Measurements from ENCODE around the gene HLA-DOB.

DNA sequence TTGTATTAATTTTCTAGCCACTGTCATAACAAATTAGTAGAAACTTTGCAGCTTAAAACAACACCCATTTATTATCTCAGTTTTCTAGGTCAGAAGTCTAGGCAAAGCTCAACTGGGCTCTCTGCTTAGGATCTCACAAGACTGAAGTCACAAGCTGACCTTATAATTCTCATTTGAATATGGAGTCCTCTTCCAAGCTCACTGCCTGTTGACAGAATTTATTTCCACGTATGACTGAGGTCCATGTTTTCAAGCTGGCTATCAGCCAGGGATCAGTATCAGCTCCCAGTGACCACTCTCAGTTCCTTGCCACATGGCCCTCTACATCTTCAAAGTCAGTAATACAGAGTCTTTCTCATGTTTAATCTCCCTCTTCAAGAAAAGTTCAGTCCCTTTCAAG lies 41.7 kb downstream of the HLA-DOB start:
- TF ChIP-seq, protein P1, sequence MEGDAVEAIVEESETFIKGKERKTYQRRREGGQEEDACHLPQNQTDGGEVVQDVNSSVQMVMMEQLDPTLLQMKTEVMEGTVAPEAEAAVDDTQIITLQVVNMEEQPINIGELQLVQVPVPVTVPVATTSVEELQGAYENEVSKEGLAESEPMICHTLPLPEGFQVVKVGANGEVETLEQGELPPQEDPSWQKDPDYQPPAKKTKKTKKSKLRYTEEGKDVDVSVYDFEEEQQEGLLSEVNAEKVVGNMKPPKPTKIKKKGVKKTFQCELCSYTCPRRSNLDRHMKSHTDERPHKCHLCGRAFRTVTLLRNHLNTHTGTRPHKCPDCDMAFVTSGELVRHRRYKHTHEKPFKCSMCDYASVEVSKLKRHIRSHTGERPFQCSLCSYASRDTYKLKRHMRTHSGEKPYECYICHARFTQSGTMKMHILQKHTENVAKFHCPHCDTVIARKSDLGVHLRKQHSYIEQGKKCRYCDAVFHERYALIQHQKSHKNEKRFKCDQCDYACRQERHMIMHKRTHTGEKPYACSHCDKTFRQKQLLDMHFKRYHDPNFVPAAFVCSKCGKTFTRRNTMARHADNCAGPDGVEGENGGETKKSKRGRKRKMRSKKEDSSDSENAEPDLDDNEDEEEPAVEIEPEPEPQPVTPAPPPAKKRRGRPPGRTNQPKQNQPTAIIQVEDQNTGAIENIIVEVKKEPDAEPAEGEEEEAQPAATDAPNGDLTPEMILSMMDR (IDR thresholded peaks at IDR 0.05), result no peak
- TF ChIP-seq POLR2A (IDR thresholded peaks at IDR 0.05), result no peak

Measured in heart left ventricle (tissue), 13 donors.